IPS DF 6.9 (cell line): ENCODE results near the gene DNAJB6.

Experiments
- DNase-seq: peaks from one replicate; pipeline ENCODE4 v3.0.0-alpha.2; 2013; ENCODE audit warnings: low read depth, low spot score
- H3K27ac ChIP-seq: one replicate; pipeline ENCODE4 v1.5.1; 2013; ENCODE audit warnings: low read length, control low read depth
- H3K27me3 ChIP-seq: 2 replicates; pipeline ENCODE4 v1.6.1; 2013; ENCODE audit warnings: mild to moderate bottlenecking, low read length; ENCODE audit not compliant: control insufficient read depth, insufficient read depth
- H3K36me3 ChIP-seq: 2 replicates; pipeline ENCODE4 v1.6.1; 2013; ENCODE audit warnings: low read length; ENCODE audit not compliant: control insufficient read depth, insufficient read depth
- H3K4me1 ChIP-seq: 2 replicates; pipeline ENCODE4 v1.6.1; 2013; ENCODE audit warnings: low read length; ENCODE audit not compliant: control insufficient read depth, insufficient read depth
- H3K4me3 ChIP-seq: 2 replicates; pipeline ENCODE4 v1.5.1; 2013; ENCODE audit warnings: mild to moderate bottlenecking, low read length
- H3K9me3 ChIP-seq: 2 replicates; pipeline ENCODE4 v1.6.1; 2013; ENCODE audit warnings: low read length, inconsistent platforms; ENCODE audit not compliant: control insufficient read depth, insufficient read depth
- WGBS: extraction: QIAGEN DNeasy Blood & Tissue Kit; methylation state at CpG from one replicate; pipeline ENCODE4 v1.1.7; 2013; ENCODE audit warnings: mixed read lengths, missing lambda C conversion rate; ENCODE audit not compliant: insufficient read length, insufficient coverage; 5-methylcytosine and 5-hydroxymethylcytosine counted together

The DNAJB6 gene

DNA sequence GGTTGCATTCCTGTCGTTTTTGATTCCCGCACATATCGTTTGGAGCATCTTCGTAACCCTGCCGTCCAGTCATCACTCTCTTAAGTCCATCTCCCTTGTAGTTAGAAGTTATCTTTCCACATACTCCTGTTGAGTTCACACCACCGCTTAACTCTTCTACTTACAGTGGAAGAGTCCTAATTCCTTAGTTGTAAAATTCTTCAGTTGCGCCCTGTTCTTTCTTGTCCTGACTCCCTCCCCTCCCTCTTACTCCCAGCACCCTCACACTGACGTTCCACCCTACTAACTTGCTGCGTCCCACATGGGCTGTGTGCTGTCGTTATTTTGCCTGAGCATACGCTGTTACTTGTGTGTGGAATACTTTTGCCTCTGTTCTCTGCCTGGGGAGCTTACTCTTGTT is 11.7 kb downstream of the DNAJB6 start:
- DNase-seq = no peak
- H3K4me1 ChIP-seq = peaks cover 5% of the 10 kb centered on the region; the same call in 1 of the 2 replicates
- no peaks in the 10 kb centered on the region for H3K27me3 ChIP-seq
- H3K27ac ChIP-seq = no peak overlapping the region
- H3K4me3 ChIP-seq = no peak overlapping the region
- no peaks in the 10 kb centered on the region for H3K9me3 ChIP-seq
- no peaks in the 10 kb centered on the region for H3K36me3 ChIP-seq
- WGBS = no CpG with 5 or more reads among the region's 11 CpGs

DNA sequence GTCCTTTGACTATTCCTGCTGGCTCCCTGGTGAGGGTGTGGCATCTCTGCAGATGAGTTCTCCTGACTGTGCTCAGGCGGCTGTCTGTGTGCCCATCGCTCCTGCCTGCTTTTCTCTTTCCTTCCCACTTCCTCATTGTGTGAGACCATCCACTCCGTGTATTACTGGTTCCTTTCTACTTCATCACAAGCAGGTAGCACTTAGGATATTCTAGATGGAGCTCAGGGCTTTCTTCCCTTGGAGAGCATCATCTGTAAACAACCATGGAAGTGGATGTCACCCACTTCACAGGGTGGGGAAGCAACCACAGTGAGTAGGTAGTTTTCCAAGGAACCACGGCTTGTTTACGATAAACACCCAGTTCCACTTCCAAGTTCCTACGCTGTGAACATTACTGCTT is 15.7 kb downstream of the DNAJB6 start:
- H3K27me3 ChIP-seq = no peaks in the 10 kb centered on the region
- DNase-seq = no peak
- WGBS = no CpG with 5 or more reads among the region's 6 CpGs

DNA sequence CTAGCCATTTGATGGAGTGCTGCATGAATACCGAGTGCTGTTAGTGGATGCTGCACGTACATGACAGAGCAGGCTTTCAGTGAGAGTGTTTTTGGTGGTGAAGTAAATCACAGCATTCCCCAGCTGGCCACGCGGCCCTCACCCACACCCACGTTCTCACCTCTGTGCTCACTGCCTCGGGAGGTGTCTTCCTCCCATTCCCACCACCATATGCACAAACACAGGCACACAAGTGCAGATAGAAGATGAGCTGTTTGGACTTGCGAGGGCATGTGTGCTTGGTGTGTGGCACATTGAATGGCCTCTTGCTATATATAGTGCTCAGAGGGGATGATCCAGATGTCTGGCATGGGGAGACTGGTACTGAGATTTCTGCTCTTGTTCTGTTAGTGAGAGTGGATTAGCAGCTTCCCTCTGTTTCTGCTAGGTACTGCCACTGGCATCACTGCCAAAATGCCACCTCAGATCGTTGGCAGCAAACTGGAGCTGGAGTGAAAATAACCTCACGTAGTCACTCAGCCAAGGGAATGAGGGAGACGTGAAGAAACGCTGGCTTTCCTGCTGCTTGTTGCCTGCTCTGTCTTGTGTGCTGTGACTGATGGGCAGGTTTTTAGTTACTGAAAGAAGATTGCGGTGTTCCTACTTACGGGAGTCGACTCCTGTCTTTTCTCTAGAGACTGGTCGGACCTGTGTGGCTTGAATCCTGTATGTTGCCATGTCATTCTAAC is 19.1 kb downstream of the DNAJB6 start:
- peak overlapping the region; percentile 12 for H3K27ac ChIP-seq
- no peak for DNase-seq
- peaks cover 8% of the 10 kb centered on the region for H3K4me1 ChIP-seq
- WGBS = no CpG with 5 or more reads among the region's 15 CpGs
- no peaks in the 10 kb centered on the region for H3K27me3 ChIP-seq
- H3K4me3 ChIP-seq = no peak overlapping the region
- no peaks in the 10 kb centered on the region for H3K9me3 ChIP-seq
- peaks cover 12% of the 10 kb centered on the region; the same call in 1 of the 2 replicates for H3K36me3 ChIP-seq

More for the DNA sequence above, 15.7 kb downstream of the DNAJB6 start:
- H3K9me3 ChIP-seq = no peaks in the 10 kb centered on the region
- H3K4me1 ChIP-seq = peaks cover 9% of the 10 kb centered on the region
- H3K27ac ChIP-seq = no peak overlapping the region
- no peak overlapping the region for H3K4me3 ChIP-seq
- H3K36me3 ChIP-seq = no peaks in the 10 kb centered on the region

DNA sequence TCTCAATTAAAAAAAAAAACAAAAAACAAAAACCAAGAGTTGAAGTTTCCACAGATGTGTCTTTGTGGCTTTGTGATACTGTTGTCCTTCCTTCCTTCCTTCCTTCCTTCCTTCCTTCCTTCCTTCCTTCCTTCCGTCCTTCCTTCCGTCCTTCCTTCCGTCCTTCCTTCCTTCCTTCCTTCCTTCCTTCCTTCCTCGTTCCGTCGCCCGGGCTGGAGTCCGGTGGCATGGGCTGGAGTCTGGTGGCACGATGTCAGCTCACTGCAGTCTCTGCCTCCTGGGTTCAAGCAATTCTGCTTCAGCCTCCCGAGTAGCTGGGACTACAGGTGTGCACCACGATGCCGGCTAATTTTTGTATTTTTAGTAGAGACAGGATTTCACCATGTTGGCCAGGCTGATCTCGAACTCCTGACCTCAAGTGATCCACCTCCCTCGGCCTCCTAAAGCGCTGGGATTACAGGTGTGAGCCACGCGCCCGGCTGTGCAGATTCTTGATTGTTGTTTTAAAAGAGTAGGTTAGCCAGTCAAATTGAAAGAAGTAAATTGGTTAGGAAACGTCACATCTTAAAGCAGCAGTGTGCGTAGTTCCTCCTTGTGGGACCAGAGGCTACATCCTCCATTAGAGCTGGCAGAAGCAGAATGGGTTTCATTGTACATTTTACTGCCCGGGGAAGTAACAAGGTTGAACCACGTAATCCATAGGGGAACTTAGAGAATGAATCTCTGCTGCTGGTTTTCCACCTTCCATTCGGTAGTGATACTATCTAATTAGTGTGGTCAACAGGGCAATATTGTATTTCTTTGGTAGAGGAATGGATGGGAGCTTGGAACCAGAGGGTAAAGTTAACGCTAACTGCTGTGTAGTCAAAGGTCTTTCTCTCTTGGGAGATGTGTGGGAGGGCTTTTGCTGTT is 20.6 kb downstream of the DNAJB6 start:
- Histone ChIP-seq H3K27me3 (no peaks in the 10 kb centered on the region), H3K9me3 (no peaks in the 10 kb centered on the region), H3K4me3 (no peak overlapping the region), H3K36me3 (peaks cover 12% of the 10 kb centered on the region; the same call in 1 of the 2 replicates), H3K27ac (no peak overlapping the region), H3K4me1 (peaks cover 8% of the 10 kb centered on the region)
- DNase-seq = no peak
- no CpG with 5 or more reads among the region's 24 CpGs for WGBS

DNA sequence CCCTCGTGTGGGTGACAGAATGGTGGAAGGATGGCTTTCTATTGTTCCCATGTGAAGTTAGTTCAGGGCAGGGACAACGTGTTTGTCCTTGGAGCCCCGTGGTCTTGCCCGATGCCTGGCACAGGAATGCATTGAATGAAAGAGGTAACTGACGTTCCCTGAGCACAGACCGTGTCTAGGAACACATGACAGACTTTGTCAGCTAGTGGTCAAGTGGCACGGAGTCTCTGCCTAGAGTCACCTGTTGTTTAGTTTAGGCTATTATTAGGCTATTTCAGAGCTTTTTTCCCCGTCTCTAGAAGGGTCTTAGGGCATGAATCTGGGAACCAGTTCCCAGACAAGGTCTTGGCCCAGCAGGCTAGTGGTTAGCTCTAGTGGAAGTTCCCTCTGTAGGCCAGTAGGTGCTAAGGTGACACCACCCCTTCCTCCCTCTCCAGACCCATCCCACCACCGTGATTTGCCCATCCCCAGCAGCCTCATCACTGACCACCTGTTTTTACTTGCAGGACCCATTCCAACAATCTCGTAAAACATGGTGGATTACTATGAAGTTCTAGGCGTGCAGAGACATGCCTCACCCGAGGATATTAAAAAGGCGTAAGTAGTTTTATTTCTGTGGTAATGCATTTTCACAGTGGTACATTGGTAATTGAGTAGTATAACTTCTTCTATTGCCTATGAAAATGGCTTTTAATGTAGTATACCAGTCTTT is 21.4 kb downstream of the DNAJB6 start:
- peaks cover 15% of the 10 kb centered on the region; the same call in 1 of the 2 replicates for H3K36me3 ChIP-seq
- WGBS = no CpG with 5 or more reads among the region's 13 CpGs

DNA sequence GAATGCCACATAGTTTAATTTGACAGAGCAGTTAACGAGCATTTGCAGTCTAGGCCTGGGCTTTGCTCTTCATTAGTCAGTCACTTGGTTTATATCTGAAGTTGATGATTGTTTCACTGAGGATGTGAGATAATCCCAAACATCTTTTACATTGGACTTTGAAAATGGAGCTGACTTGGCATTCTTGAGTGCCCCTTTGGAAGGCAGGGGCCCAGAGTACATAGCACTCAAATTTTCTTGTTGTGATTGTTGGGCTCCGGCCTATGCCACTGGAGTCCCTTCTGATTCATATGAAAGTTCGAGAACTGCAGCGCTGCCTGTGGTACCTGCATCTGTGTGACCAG is 21.9 kb downstream of the DNAJB6 start:
- peaks cover 6% of the 10 kb centered on the region for H3K4me1 ChIP-seq
- H3K36me3 ChIP-seq = peaks cover 20% of the 10 kb centered on the region
- no peak for DNase-seq
- WGBS = no CpG with 5 or more reads among the region's 4 CpGs
- H3K9me3 ChIP-seq = no peaks in the 10 kb centered on the region
- no peaks in the 10 kb centered on the region for H3K27me3 ChIP-seq
- H3K4me3 ChIP-seq = no peak overlapping the region
- no peak overlapping the region for H3K27ac ChIP-seq

More for the DNA sequence above, 21.4 kb downstream of the DNAJB6 start:
- Histone ChIP-seq H3K27me3 (no peaks in the 10 kb centered on the region), H3K4me1 (peaks cover 6% of the 10 kb centered on the region), H3K9me3 (no peaks in the 10 kb centered on the region), H3K27ac (no peak overlapping the region), H3K4me3 (no peak overlapping the region)
- DNase-seq = no peak

DNA sequence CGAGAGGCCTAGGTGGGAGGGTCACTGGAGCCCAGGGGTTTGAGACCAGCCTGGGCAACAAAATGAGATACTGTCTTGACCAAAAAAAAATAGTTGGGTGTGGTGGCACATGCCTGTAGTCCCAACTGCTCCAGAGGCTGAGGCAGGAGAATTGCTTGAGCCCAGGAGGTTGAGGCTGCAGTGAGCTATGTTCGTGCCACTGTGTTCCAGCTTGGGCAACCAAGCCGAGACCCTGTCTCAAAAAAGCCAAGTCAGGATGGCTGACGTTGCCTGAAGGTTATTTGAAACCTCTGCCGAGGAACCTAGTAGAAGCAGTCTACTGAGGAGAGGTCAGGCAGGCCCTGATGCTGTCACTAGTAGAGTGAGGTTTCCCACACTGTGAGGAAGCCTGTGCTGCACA is 22.8 kb downstream of the DNAJB6 start:
- no CpG with 5 or more reads among the region's 5 CpGs for WGBS
- no peaks in the 10 kb centered on the region for H3K27me3 ChIP-seq
- no peak overlapping the region for H3K27ac ChIP-seq
- DNase-seq = no peak
- H3K4me3 ChIP-seq = no peak overlapping the region
- peaks cover 6% of the 10 kb centered on the region for H3K4me1 ChIP-seq
- H3K9me3 ChIP-seq = no peaks in the 10 kb centered on the region
- peaks cover 25% of the 10 kb centered on the region for H3K36me3 ChIP-seq

DNA sequence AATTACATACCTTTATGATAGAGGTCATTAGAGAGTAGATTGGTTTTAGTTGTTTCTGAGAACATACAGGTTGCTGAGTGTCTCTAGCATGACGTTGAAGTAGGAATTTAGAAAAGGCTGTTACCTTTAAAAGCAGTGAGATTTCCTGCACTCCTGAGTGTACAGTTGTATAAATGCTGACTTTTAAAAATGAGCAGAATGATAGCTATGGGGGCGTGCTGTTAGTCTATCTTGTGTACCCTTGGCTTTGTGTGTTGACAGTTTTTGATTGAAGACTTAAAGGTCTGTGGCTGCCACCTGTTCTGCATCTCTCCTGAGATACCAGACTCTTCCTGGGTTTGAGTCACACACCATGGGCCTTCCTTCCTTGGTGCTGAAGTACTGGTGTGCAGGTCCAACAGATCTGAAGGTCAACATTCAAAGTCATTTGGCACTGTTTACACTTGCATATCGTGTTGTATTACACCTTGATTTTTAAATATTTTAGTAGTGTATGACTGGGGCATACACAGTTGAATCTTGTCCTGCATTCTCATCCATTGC is 23.8 kb downstream of the DNAJB6 start:
- Histone ChIP-seq H3K27ac (no peak overlapping the region), H3K9me3 (no peaks in the 10 kb centered on the region), H3K27me3 (no peaks in the 10 kb centered on the region), H3K36me3 (peaks cover 29% of the 10 kb centered on the region), H3K4me3 (no peak overlapping the region), H3K4me1 (peaks cover 5% of the 10 kb centered on the region)
- WGBS = no CpG with 5 or more reads among the region's 3 CpGs
- DNase-seq = no peak

DNA sequence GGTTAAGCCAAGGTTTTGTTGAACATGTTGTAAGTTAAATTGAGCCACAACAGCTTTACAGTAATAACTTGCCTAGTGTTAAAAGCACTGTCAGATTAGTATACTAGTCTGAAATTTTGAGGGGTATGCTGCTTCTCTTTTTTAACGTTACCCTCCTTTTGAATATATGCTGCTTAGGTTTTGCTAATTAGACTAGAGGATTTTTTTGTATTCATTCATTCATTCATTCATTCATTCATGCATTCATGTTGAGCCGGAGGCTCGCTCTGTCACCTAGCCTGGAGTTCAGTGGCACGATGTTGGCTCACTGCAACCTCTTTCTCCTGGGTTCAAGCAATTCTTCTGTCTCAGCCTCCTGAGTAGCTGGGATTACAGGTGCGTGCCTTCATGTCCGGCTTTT is 24.7 kb downstream of the DNAJB6 start:
- DNase-seq = no peak
- Histone ChIP-seq H3K36me3 (peaks cover 29% of the 10 kb centered on the region), H3K9me3 (no peaks in the 10 kb centered on the region), H3K27ac (no peak overlapping the region), H3K4me1 (no peaks in the 10 kb centered on the region), H3K4me3 (no peak overlapping the region), H3K27me3 (no peaks in the 10 kb centered on the region)
- WGBS = no CpG with 5 or more reads among the region's 6 CpGs

DNA sequence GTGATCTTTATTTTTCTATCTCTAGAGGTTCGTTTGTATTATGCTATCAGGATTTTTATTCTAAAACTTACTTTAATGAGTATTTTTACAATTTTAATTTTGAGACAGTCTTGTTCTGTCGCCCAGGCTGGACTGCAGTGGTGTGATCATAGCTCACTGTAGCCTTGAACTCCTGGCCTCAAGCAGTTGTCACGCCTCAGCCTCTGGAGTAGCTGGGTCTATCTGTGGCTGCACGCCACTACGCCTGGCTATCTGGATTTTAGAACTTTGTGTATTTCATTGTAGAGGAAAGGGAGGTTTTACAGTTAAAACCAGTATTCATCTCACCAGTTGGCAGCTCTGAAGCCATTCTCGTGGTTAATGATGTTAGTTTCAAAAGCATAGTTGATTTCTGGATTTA is 25.9 kb downstream of the DNAJB6 start:
- no peaks in the 10 kb centered on the region for H3K4me1 ChIP-seq
- no peak for DNase-seq
- H3K27ac ChIP-seq = no peak overlapping the region
- H3K27me3 ChIP-seq = no peaks in the 10 kb centered on the region
- peaks cover 33% of the 10 kb centered on the region for H3K36me3 ChIP-seq
- H3K4me3 ChIP-seq = no peak overlapping the region
- H3K9me3 ChIP-seq = no peaks in the 10 kb centered on the region
- no CpG with 5 or more reads among the region's 6 CpGs for WGBS
